Measurements from ENCODE around the gene ENOX1.
"Not testable (repeated sequence)": the region's sequence is repeated elsewhere in the genome, so short reads cannot be mapped to it uniquely, and the experiment has no call there.

The ENOX1 gene

GRCh38 chr13:43473437-43473836 is 313.3 kb downstream of the ENOX1 start:
- DNase-seq = no peak

- no peak for DNase-seq
These were observed 313.8 kb downstream of the ENOX1 start for GRCh38 chr13:43472980-43473379.

GRCh38 chr13:43472339-43472738 is 314.4 kb downstream of the ENOX1 start:
- no peak for DNase-seq

- no peak for DNase-seq
These were observed 316.2 kb downstream of the ENOX1 start for GRCh38 chr13:43470610-43471009.

GRCh38 chr13:43469791-43470190 is 317.0 kb downstream of the ENOX1 start:
- no peak for DNase-seq

GRCh38 chr13:43464578-43465264 is 322.1 kb downstream of the ENOX1 start:
- no peak for DNase-seq

GRCh38 chr13:43448605-43449336 is 338.0 kb downstream of the ENOX1 start:
- no peak for DNase-seq

GRCh38 chr13:43446126-43446525 is 340.6 kb downstream of the ENOX1 start:
- DNase-seq = no peak

GRCh38 chr13:43445668-43446067 is 341.1 kb downstream of the ENOX1 start:
- no peak for DNase-seq

- DNase-seq = no peak
These were observed 342.7 kb downstream of the ENOX1 start for GRCh38 chr13:43444081-43444480.

- no peak for DNase-seq
These were observed 344.8 kb downstream of the ENOX1 start for GRCh38 chr13:43441899-43442499.

- no peak for DNase-seq
These were observed 345.3 kb downstream of the ENOX1 start for GRCh38 chr13:43441464-43441863.

GRCh38 chr13:43434191-43434590 is 352.6 kb downstream of the ENOX1 start:
- DNase-seq = no peak

- no peak for DNase-seq
These were observed 353.1 kb downstream of the ENOX1 start for GRCh38 chr13:43433691-43434141.

GRCh38 chr13:43432958-43433357 is 353.8 kb downstream of the ENOX1 start:
- no peak for DNase-seq

- DNase-seq = no peak
These were observed 354.9 kb downstream of the ENOX1 start for GRCh38 chr13:43431841-43432240.

- no peak for DNase-seq
These were observed 355.5 kb downstream of the ENOX1 start for GRCh38 chr13:43431290-43431716.

GRCh38 chr13:43428545-43429296 is 358.1 kb downstream of the ENOX1 start:
- no peak for DNase-seq

- no peak for DNase-seq
These were observed 360.4 kb downstream of the ENOX1 start for GRCh38 chr13:43426355-43426754.

- DNase-seq = no peak
These were observed 361.5 kb downstream of the ENOX1 start for GRCh38 chr13:43425234-43425633.

- no peak for DNase-seq
These were observed 362.4 kb downstream of the ENOX1 start for GRCh38 chr13:43424412-43424811.

- DNase-seq = no peak
These were observed 364.7 kb downstream of the ENOX1 start for GRCh38 chr13:43422116-43422515.

GRCh38 chr13:43416842-43417241 is 369.9 kb downstream of the ENOX1 start:
- not testable (repeated sequence) for DNase-seq

Data from AML-193 (cell line).